Karpas-422 (cell line): Measurements from ENCODE around the gene ZBTB11. TPM values are rescaled to one million over a fixed set of nuclear protein-coding genes. Genes with fewer than 3 reads are reported as not detected.

Source experiments
- DNase-seq: peaks from one replicate; pipeline ENCODE4 v3.0.0-alpha.2; 2015
- H2AFZ ChIP-seq: fragments of 200-600 bp; sonication (generic); 2 replicates; pipeline ENCODE4 v1.6.1; 2014; ENCODE audit warnings: antibody characterized with exemption, low read length, mixed read lengths
- H3K27ac ChIP-seq: fragments of 200-600 bp; sonication (generic); 2 replicates; pipeline ENCODE4 v1.5.1; 2014; ENCODE audit warnings: mild to moderate bottlenecking, low read length, moderate library complexity
- H3K27me3 ChIP-seq: fragments of 200-600 bp; sonication (generic); 2 replicates; pipeline ENCODE4 v1.6.1; 2014; ENCODE audit warnings: low read length, mixed read lengths
- H3K36me3 ChIP-seq: fragments of 200-600 bp; sonication (generic); 2 replicates; pipeline ENCODE4 v1.6.1; 2014; ENCODE audit warnings: low read length, mixed read lengths; ENCODE audit not compliant: insufficient read depth
- H3K4me1 ChIP-seq: fragments of 200-600 bp; sonication (generic); 2 replicates; pipeline ENCODE4 v1.6.1; 2014; ENCODE audit warnings: mild to moderate bottlenecking, low read length, mixed read lengths
- H3K4me2 ChIP-seq: fragments of 200-600 bp; sonication (generic); 2 replicates; pipeline ENCODE4 v1.6.1; 2014; ENCODE audit warnings: low read length, low read depth, mild to moderate bottlenecking; ENCODE audit not compliant: poor library complexity, severe bottlenecking
- H3K4me3 ChIP-seq: fragments of 200-600 bp; sonication (generic); 2 replicates; pipeline ENCODE4 v1.5.1; 2014; ENCODE audit warnings: mild to moderate bottlenecking, antibody characterized with exemption, low read length, mixed read lengths
- H3K79me2 ChIP-seq: fragments of 200-600 bp; sonication (generic); 2 replicates; pipeline ENCODE4 v1.6.1; 2014; ENCODE audit warnings: mild to moderate bottlenecking, low read length, mixed read lengths
- H3K9ac ChIP-seq: fragments of 200-600 bp; sonication (generic); 2 replicates; pipeline ENCODE4 v1.6.0; 2014; ENCODE audit warnings: low read length
- H3K9me2 ChIP-seq: fragments of 200-600 bp; sonication (generic), shearing (Covaris generic); replicated peaks from 2 replicates; pipeline ENCODE4 v1.6.0; 2014; ENCODE audit warnings: mild to moderate bottlenecking, low read length, moderate library complexity; ENCODE audit not compliant: insufficient read depth
- H3K9me3 ChIP-seq: fragments of 300-700, 200-600 bp; sonication (generic); 2 replicates; pipeline ENCODE4 v1.6.1; 2014; ENCODE audit warnings: low read length, mixed read lengths
- H4K20me1 ChIP-seq: fragments of 200-600 bp; sonication (generic); 2 replicates; pipeline ENCODE4 v1.6.1; 2014; ENCODE audit warnings: mild to moderate bottlenecking, antibody characterized with exemption, low read length, low read depth; ENCODE audit not compliant: insufficient read depth
- total RNA-seq: library from RNA; depleted of rRNA; stranded (reverse); fragments of >200 nt; shearing (Covaris generic); gene quantifications from 2 replicates; pipeline ENCODE4 v1.2.3, GENCODE V29; 2014; ENCODE audit warnings: low replicate concordance; rRNA removed

Gene ZBTB11
- 19.0 and 28.9 TPM in 2 replicates for total RNA-seq

- DNase-seq: peak; percentile 100
- H3K4me3 ChIP-seq: peak within 1 kb of the TSS; percentile 94
- peaks cover 22% of the 10 kb centered on the region for H3K36me3 ChIP-seq
- H3K27me3 ChIP-seq: no peaks in the 10 kb centered on the region
- peak within 1 kb of the TSS; percentile 88 for H3K9ac ChIP-seq
- peaks cover 40% of the 10 kb centered on the region for H3K79me2 ChIP-seq
- H4K20me1 ChIP-seq: peaks cover 18% of the 10 kb centered on the region
- H3K9me2 ChIP-seq: no peaks in the 10 kb centered on the region
- peak within 1 kb of the TSS; percentile 86 for H3K4me2 ChIP-seq
- peaks cover 28% of the 10 kb centered on the region for H3K4me1 ChIP-seq
- H2AFZ ChIP-seq: peak within 1 kb of the TSS; percentile 60
- H3K27ac ChIP-seq: peak within 1 kb of the TSS; percentile 76
- H3K9me3 ChIP-seq: no peaks in the 10 kb centered on the region
Measured at GRCh38 chr3:101676765-101677435, at the start of gene ZBTB11. ZBTB11 (minus strand) TSS chr3:101677132; CDS start chr3:101676914, 218 bp downstream.

- H3K9ac ChIP-seq: peak overlapping the region; percentile 79
- H3K27ac ChIP-seq: peak overlapping the region; percentile 67
Measured at GRCh38 chr3:101725890-101726275, 49.0 kb upstream of the ZBTB11 start.

GRCh38 chr3:101725194-101725889, 48.4 kb upstream of the ZBTB11 start:
- Histone ChIP-seq H3K9me2 (no peaks in the 10 kb centered on the region), H3K36me3 (peaks cover 18% of the 10 kb centered on the region; the same call in 1 of the 2 replicates), H3K4me3 (peak overlapping the region; percentile 78), H3K79me2 (peaks cover 37% of the 10 kb centered on the region), H3K4me1 (peaks cover 28% of the 10 kb centered on the region), H3K27ac (peak overlapping the region; percentile 67), H4K20me1 (no peaks in the 10 kb centered on the region), H3K9ac (peak overlapping the region; percentile 79), H3K4me2 (peak overlapping the region; percentile 96), H3K9me3 (no peaks in the 10 kb centered on the region), H3K27me3 (no peaks in the 10 kb centered on the region), H2AFZ (peak overlapping the region; percentile 54)
- DNase-seq: peak; percentile 80

More at GRCh38 chr3:101725890-101726275, 49.0 kb upstream of the ZBTB11 start:
- no peaks in the 10 kb centered on the region for H4K20me1 ChIP-seq
- H2AFZ ChIP-seq: peak overlapping the region; percentile 54; the same call in 1 of the 2 replicates
- no peaks in the 10 kb centered on the region for H3K27me3 ChIP-seq
- H3K79me2 ChIP-seq: peaks cover 37% of the 10 kb centered on the region
- no peak for DNase-seq
- peaks cover 28% of the 10 kb centered on the region for H3K4me1 ChIP-seq
- H3K36me3 ChIP-seq: peaks cover 23% of the 10 kb centered on the region; the same call in 1 of the 2 replicates
- peak overlapping the region; percentile 96 for H3K4me2 ChIP-seq
- no peaks in the 10 kb centered on the region for H3K9me3 ChIP-seq
- peak overlapping the region; percentile 78 for H3K4me3 ChIP-seq
- H3K9me2 ChIP-seq: no peaks in the 10 kb centered on the region

- Histone ChIP-seq H3K9me3 (no peaks in the 10 kb centered on the region), H3K27me3 (no peaks in the 10 kb centered on the region), H3K4me2 (peak within 1 kb of the TSS; percentile 96), H3K36me3 (peaks cover 18% of the 10 kb centered on the region; the same call in 1 of the 2 replicates), H3K79me2 (peaks cover 34% of the 10 kb centered on the region), H3K4me3 (peak within 1 kb of the TSS; percentile 78), H3K4me1 (peaks cover 28% of the 10 kb centered on the region), H4K20me1 (no peaks in the 10 kb centered on the region), H3K27ac (peak within 1 kb of the TSS; percentile 67), H3K9me2 (no peaks in the 10 kb centered on the region), H3K9ac (peak within 1 kb of the TSS; percentile 79), H2AFZ (peak within 1 kb of the TSS; percentile 93)
- peak; percentile 96 for DNase-seq
Measured at GRCh38 chr3:101724329-101725193, 47.6 kb upstream of the ZBTB11 start, which contains the start of gene CEP97. CEP97 (plus strand) TSS chr3:101724614; CDS start chr3:101724677, 63 bp downstream.

GRCh38 chr3:101722394-101723173, 45.7 kb upstream of the ZBTB11 start:
- peaks cover 27% of the 10 kb centered on the region for H3K79me2 ChIP-seq

GRCh38 chr3:101720851-101721840, 44.2 kb upstream of the ZBTB11 start:
- peak; percentile 34 for DNase-seq
- peaks cover 14% of the 10 kb centered on the region for H3K79me2 ChIP-seq
- H3K4me2 ChIP-seq: no peak overlapping the region
- H2AFZ ChIP-seq: peak overlapping the region; percentile 45; the same call in 1 of the 2 replicates
- no peaks in the 10 kb centered on the region for H3K9me3 ChIP-seq
- H3K27ac ChIP-seq: no peak overlapping the region
- H3K9me2 ChIP-seq: no peaks in the 10 kb centered on the region
- H3K36me3 ChIP-seq: no peaks in the 10 kb centered on the region
- H3K9ac ChIP-seq: no peak overlapping the region
- H3K4me3 ChIP-seq: no peak overlapping the region
- H3K4me1 ChIP-seq: peaks cover 18% of the 10 kb centered on the region
- H4K20me1 ChIP-seq: no peaks in the 10 kb centered on the region
- H3K27me3 ChIP-seq: no peaks in the 10 kb centered on the region

More at GRCh38 chr3:101722394-101723173, 45.7 kb upstream of the ZBTB11 start:
- Histone ChIP-seq H4K20me1 (no peaks in the 10 kb centered on the region), H3K4me3 (no peak overlapping the region), H3K9ac (no peak overlapping the region), H3K9me2 (no peaks in the 10 kb centered on the region), H3K4me2 (peak overlapping the region; percentile 46), H3K27me3 (no peaks in the 10 kb centered on the region), H3K27ac (peak overlapping the region; percentile 41; the same call in 1 of the 2 replicates), H3K36me3 (peaks cover under 1% of the 10 kb centered on the region; the same call in 1 of the 2 replicates), H3K4me1 (peaks cover 28% of the 10 kb centered on the region), H2AFZ (peak overlapping the region; percentile 88), H3K9me3 (no peaks in the 10 kb centered on the region)
- peak; percentile 61 for DNase-seq
